ENCODE results near the gene ACBD4. TPM values are rescaled to one million over a fixed set of nuclear protein-coding genes. Genes with fewer than 3 reads are reported as not detected.

Gene ACBD4
- total RNA-seq, 2 donors from 2014 or later, result 18.8 to 23.3 TPM

DNA sequence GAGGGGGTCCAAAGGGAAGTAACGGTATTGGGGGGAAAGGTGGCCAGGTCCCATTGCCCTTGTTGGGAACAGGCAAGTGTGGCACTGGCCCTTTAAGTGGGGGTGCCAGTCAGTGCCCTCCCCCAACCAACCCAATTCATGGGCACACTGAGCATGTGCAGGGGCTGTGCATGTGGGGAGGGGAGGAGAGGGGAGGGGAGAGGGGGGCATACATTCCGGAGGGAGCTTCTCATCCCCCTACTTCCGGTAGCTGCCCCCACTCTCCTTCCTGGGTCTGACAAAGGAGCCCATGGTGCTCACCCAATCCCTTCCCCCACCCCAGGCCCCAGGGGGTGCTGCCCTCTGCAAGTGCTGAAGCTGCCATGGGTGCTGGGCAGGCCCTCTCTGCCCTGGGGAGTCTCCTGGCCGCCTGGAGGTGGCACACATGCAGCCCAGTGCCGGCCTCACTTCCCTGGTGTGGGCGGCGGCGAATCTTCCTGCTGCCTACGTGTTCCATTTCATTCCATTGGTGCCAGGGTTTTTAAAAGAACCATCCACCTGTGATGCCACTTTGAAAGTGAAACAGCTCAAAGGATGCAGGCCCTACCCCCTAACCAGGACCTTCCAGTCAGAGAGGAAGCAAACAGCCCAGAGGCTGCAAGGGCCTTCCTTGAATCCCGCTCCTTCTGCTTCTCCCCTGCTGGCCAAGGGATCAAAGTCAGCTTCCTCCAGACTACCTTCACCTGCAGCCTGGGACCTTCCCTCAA, 37.2 kb downstream of the ACBD4 start:
- Histone ChIP-seq H3K36me3 (no peaks in the 10 kb centered on the region), H3K4me3 (peak overlapping the region in 1 of 2 donors; percentile 23), H3K27ac (peak overlapping the region; percentile 82 to 84), H3K9me3 (no peaks in the 10 kb centered on the region), H3K4me1 (replicated peaks) (peaks cover 8% of the 10 kb centered on the region), H3K27me3 (replicated peaks; ENCODE audit: insufficient read depth) (no peaks in the 10 kb centered on the region)
- DNase-seq (ENCODE audit: low spot score), result peak; percentile 54
- WGBS, result 20% methylated on average over 10 of the region's 10 CpGs
- TF ChIP-seq, protein P1, sequence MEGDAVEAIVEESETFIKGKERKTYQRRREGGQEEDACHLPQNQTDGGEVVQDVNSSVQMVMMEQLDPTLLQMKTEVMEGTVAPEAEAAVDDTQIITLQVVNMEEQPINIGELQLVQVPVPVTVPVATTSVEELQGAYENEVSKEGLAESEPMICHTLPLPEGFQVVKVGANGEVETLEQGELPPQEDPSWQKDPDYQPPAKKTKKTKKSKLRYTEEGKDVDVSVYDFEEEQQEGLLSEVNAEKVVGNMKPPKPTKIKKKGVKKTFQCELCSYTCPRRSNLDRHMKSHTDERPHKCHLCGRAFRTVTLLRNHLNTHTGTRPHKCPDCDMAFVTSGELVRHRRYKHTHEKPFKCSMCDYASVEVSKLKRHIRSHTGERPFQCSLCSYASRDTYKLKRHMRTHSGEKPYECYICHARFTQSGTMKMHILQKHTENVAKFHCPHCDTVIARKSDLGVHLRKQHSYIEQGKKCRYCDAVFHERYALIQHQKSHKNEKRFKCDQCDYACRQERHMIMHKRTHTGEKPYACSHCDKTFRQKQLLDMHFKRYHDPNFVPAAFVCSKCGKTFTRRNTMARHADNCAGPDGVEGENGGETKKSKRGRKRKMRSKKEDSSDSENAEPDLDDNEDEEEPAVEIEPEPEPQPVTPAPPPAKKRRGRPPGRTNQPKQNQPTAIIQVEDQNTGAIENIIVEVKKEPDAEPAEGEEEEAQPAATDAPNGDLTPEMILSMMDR (IDR thresholded peaks at IDR 0.05), result peak in 1 of 4 experiments; percentile 14
- peak; percentile 33 for TF ChIP-seq POLR2A (IDR thresholded peaks at IDR 0.05)
- TF ChIP-seq POLR2AphosphoS5 (IDR thresholded peaks at IDR 0.05), result peak; percentile 37
- intact Hi-C loops (cut with DNase I), result no loop called here

DNA sequence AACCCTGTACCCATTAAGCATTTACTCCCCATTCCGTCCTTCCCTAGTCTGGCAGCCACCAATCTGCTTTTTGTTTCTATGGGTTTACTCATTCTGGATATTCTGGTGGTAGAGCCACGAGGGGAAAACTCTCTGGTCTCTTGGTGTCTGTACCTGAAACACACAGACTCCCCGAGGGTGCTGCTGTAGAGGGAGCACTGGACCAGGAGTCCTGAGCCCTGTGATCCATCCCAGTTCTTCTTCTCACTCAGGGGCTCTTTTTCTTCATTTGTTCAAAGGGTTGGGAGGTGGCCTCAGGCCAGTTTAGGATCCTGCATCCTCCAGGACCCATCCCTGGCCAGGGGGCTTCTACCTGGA, 40.2 kb downstream of the ACBD4 start:
- TF ChIP-seq, protein P1 (IDR thresholded peaks at IDR 0.05), result no peak
- no peak for TF ChIP-seq POLR2A (IDR thresholded peaks at IDR 0.05)
- no peak for TF ChIP-seq POLR2AphosphoS5 (IDR thresholded peaks at IDR 0.05)
- H3K4me1 ChIP-seq (replicated peaks), result peaks cover 8% of the 10 kb centered on the region
- no peak overlapping the region for H3K4me3 ChIP-seq
- no peaks in the 10 kb centered on the region for H3K36me3 ChIP-seq
- DNase-seq (ENCODE audit: low spot score), result no peak
- 60% methylated on average over 3 of the region's 3 CpGs for WGBS
- no peaks in the 10 kb centered on the region for H3K27me3 ChIP-seq (replicated peaks; ENCODE audit: insufficient read depth)
- intact Hi-C loops (cut with DNase I), result no loop called here
- peak overlapping the region; percentile 52 to 58 for H3K27ac ChIP-seq
- H3K9me3 ChIP-seq, result no peaks in the 10 kb centered on the region

DNA sequence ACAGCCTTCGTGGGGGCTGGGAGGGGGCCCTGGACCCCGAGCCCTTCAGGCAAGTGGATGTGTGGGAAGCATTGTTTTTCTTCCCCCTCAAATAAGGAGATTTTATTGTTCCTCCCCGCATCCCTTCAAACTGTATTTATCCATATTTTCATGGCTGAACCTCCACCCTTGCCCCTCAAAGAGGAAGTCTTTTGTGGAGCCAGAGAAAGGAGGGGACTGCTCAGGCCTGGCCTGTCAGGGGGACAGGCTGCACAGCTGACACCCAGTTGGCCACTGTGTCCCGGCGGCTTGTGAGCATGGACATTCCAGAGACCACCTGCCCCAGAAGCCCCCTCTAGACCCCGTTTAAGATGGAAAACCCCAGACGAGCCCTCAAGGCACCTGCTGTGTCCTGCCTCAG, 42.1 kb downstream of the ACBD4 start:
- H3K27me3 ChIP-seq (replicated peaks; ENCODE audit: insufficient read depth), result no peaks in the 10 kb centered on the region
- intact Hi-C loops (cut with DNase I), result no loop called here
- no peaks in the 10 kb centered on the region for H3K4me1 ChIP-seq (replicated peaks)
- WGBS, result 82% methylated on average over 7 of the region's 7 CpGs
- no peak overlapping the region for H3K4me3 ChIP-seq
- no peak overlapping the region for H3K27ac ChIP-seq
- no peak for TF ChIP-seq POLR2A (IDR thresholded peaks at IDR 0.05)
- TF ChIP-seq POLR2AphosphoS5 (IDR thresholded peaks at IDR 0.05), result no peak
- TF ChIP-seq, protein P1 (IDR thresholded peaks at IDR 0.05), result no peak
- DNase-seq (ENCODE audit: low spot score), result no peak
- H3K9me3 ChIP-seq, result no peaks in the 10 kb centered on the region
- no peaks in the 10 kb centered on the region for H3K36me3 ChIP-seq

DNA sequence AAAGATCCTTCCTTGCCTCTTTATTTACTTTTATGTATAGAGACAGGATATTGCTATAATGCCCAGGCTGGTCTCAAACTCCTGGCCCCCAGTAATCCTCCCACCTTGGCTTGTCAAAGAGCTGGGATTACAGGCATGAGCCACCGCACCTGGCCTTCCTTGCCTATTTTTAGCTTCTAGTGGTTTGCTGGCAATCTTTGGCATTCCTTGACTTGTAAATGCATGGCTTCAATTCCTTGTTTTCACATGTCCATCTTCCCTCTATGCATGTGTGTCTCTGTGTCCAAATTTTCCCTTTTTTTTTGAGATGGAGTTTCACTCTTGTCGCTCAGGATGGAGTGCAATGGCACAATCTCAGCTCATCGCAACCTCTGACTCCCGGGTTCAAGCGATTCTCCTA, 48.7 kb downstream of the ACBD4 start:
- TF ChIP-seq POLR2A (IDR thresholded peaks at IDR 0.05) (no peak), POLR2AphosphoS5 (IDR thresholded peaks at IDR 0.05) (no peak)
- TF ChIP-seq, protein P1 (IDR thresholded peaks at IDR 0.05), result no peak
- no peaks in the 10 kb centered on the region for H3K4me1 ChIP-seq (replicated peaks)
- no peak for DNase-seq (ENCODE audit: low spot score)
- no peaks in the 10 kb centered on the region for H3K9me3 ChIP-seq
- WGBS, result 89% methylated on average over 5 of the region's 5 CpGs
- H3K27me3 ChIP-seq (replicated peaks; ENCODE audit: insufficient read depth), result no peaks in the 10 kb centered on the region
- H3K36me3 ChIP-seq, result no peaks in the 10 kb centered on the region
- no peak overlapping the region for H3K4me3 ChIP-seq
- intact Hi-C loops (cut with DNase I), result no loop called here
- no peak overlapping the region for H3K27ac ChIP-seq

DNA sequence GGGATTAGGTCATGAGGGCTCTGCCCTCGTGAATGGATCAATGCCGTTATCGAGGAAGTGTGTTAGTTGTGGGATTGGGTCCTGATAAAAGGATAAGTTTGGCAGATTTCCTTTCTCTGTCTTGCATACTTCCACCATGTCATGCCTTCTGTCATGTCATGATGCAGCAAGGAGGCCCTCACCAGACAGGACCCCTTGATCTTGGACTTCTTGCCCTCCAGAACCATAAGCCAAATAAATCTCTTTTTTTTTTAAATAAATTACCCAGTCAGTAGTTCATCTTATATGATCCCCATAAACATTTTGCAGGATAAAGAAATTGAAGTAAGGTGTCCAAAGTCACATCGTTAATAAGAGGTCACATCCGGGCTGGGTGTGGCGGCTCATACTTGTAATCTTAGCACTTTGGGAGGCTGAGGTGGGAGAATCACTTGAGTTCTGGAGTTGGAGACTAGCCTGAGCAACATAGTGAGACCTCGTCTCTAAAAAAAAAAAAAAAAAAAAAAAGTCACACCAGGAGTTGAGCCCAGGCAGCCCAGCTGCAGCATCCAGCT, 51.4 kb downstream of the ACBD4 start:
- WGBS, result 66% methylated on average over 7 of the region's 7 CpGs
- TF ChIP-seq POLR2AphosphoS5 (IDR thresholded peaks at IDR 0.05) (no peak), POLR2A (IDR thresholded peaks at IDR 0.05) (no peak)
- TF ChIP-seq, protein P1 (IDR thresholded peaks at IDR 0.05), result no peak
- intact Hi-C loops (cut with DNase I), result no loop called here

More for the DNA sequence above, 51.4 kb downstream of the ACBD4 start:
- H3K4me3 ChIP-seq, result no peak overlapping the region
- no peak for DNase-seq (ENCODE audit: low spot score)
- no peaks in the 10 kb centered on the region for H3K36me3 ChIP-seq
- no peak overlapping the region for H3K27ac ChIP-seq
- H3K4me1 ChIP-seq (replicated peaks), result no peaks in the 10 kb centered on the region
- H3K9me3 ChIP-seq, result no peaks in the 10 kb centered on the region
- H3K27me3 ChIP-seq (replicated peaks; ENCODE audit: insufficient read depth), result no peaks in the 10 kb centered on the region

All from prostate gland (tissue), 2 donors.